PFSK-1 (cell line): Measurements from ENCODE around the gene DLGAP5.

Experiments
- FOXP2 ChIP-seq: optimal IDR thresholded peaks from 2 replicates; pipeline ENCODE3; 2011; ENCODE audit warnings: borderline replicate concordance, control low read depth, inconsistent platforms; ENCODE audit not compliant: insufficient read depth; ENCODE audit errors: extremely low read length, extremely low read depth
- POLR2AphosphoS5 ChIP-seq: IDR thresholded peaks from 2 replicates; pipeline ENCODE4 v1.6.1; 2012; ENCODE audit warnings: low read depth, mild to moderate bottlenecking, control low read depth, low read length, moderate library complexity
- SIN3A ChIP-seq: IDR thresholded peaks from 2 replicates; pipeline ENCODE4 v1.6.1; 2012; ENCODE audit warnings: mild to moderate bottlenecking, low read length, moderate library complexity, borderline replicate concordance; ENCODE audit not compliant: insufficient read depth
- TAF1 ChIP-seq: IDR thresholded peaks from 2 replicates; pipeline ENCODE4 v1.6.1; 2012; ENCODE audit warnings: low read length, control low read depth, borderline replicate concordance; ENCODE audit not compliant: insufficient read depth
- TF ChIP-seq, protein P1 (sequence below), 2 experiments: IDR thresholded peaks; 2 replicates each; pipeline versions ENCODE4 v1.6.1 to v1.8.0; 2011 to 2012; ENCODE audit warnings: low read depth in 2 of 2, low read length in 2 of 2, control low read depth in 1 of 2, inconsistent platforms in 1 of 2, mild to moderate bottlenecking in 1 of 2, moderate library complexity in 1 of 2; ENCODE audit not compliant: insufficient read depth in 1 of 2

The DLGAP5 gene

DNA sequence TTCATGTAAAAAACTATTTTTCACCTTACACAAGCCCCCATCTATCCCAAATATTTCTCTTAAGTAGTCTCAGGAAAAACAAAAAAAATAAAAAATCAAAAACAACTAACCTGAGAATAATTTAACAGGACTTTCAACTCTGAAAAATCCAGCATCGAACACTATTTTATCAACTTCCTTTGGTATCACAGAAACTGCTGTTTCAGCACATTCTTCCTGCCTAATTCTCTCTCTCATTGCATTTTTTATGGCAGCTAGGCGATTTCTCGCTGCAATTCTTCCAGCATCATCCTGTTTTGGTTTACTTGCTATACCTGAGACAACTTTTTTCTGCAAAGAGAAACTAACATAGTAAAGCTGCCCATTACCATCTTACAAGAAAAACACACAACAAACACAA, 33.0 kb downstream of the DLGAP5 start:
- TF ChIP-seq, protein P1, sequence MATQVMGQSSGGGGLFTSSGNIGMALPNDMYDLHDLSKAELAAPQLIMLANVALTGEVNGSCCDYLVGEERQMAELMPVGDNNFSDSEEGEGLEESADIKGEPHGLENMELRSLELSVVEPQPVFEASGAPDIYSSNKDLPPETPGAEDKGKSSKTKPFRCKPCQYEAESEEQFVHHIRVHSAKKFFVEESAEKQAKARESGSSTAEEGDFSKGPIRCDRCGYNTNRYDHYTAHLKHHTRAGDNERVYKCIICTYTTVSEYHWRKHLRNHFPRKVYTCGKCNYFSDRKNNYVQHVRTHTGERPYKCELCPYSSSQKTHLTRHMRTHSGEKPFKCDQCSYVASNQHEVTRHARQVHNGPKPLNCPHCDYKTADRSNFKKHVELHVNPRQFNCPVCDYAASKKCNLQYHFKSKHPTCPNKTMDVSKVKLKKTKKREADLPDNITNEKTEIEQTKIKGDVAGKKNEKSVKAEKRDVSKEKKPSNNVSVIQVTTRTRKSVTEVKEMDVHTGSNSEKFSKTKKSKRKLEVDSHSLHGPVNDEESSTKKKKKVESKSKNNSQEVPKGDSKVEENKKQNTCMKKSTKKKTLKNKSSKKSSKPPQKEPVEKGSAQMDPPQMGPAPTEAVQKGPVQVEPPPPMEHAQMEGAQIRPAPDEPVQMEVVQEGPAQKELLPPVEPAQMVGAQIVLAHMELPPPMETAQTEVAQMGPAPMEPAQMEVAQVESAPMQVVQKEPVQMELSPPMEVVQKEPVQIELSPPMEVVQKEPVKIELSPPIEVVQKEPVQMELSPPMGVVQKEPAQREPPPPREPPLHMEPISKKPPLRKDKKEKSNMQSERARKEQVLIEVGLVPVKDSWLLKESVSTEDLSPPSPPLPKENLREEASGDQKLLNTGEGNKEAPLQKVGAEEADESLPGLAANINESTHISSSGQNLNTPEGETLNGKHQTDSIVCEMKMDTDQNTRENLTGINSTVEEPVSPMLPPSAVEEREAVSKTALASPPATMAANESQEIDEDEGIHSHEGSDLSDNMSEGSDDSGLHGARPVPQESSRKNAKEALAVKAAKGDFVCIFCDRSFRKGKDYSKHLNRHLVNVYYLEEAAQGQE (IDR thresholded peaks at IDR 0.05; ENCODE audit: insufficient read depth in 1 of 2, low read depth in 2 of 2, low read length in 2 of 2) = no peak
- TF ChIP-seq POLR2AphosphoS5 (no peak), SIN3A (no peak), FOXP2 (no peak), TAF1 (no peak)

GRCh38 chr14:55157080-55157479, 34.3 kb downstream of the DLGAP5 start:
- TF ChIP-seq TAF1 (no peak), POLR2AphosphoS5 (no peak), SIN3A (no peak), FOXP2 (no peak)
- TF ChIP-seq, protein P1 (IDR thresholded peaks at IDR 0.05; ENCODE audit: insufficient read depth in 1 of 2, low read depth in 2 of 2, low read length in 2 of 2) = no peak

DNA sequence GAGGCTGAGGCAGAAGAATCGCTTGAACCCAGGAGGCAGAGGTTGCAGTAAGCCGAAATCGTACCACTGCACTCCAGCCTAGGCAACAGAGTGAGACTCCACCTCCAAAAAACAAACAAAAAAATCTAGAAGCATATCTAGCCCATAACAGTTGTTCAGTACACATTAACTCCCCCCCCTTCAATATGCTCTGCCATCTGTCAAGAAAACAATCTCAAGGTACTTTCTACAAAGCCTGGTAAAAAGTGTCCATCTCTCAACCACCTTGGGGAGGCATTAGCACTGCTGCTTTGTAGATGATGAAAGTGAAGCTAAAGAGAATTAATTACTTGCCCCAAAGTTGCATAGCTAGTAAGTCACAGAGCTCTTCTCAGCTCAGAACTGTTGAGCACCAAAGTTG, 37.4 kb downstream of the DLGAP5 start:
- no peak for TF ChIP-seq SIN3A
- TF ChIP-seq POLR2AphosphoS5 = no peak
- no peak for TF ChIP-seq FOXP2
- TF ChIP-seq, protein P1 (IDR thresholded peaks at IDR 0.05; ENCODE audit: insufficient read depth in 1 of 2, low read depth in 2 of 2, low read length in 2 of 2) = no peak
- no peak for TF ChIP-seq TAF1

GRCh38 chr14:55152052-55152753, 39.2 kb downstream of the DLGAP5 start:
- TF ChIP-seq TAF1 (no peak), SIN3A (no peak), POLR2AphosphoS5 (no peak), FOXP2 (no peak)
- TF ChIP-seq, protein P1 (IDR thresholded peaks at IDR 0.05; ENCODE audit: insufficient read depth in 1 of 2, low read depth in 2 of 2, low read length in 2 of 2) = no peak

- no peak for TF ChIP-seq POLR2AphosphoS5
- TF ChIP-seq, protein P1 (IDR thresholded peaks at IDR 0.05; ENCODE audit: insufficient read depth in 1 of 2, low read depth in 2 of 2, low read length in 2 of 2) = no peak
- TF ChIP-seq SIN3A = no peak
- no peak for TF ChIP-seq FOXP2
- TF ChIP-seq TAF1 = no peak
Observed at GRCh38 chr14:55151601-55152000, 39.8 kb downstream of the DLGAP5 start.
